Lower lobe of right lung (tissue), 2 donors: ENCODE measurements around the gene AQP12B. TPM values are rescaled to one million over a fixed set of nuclear protein-coding genes. Genes with fewer than 3 reads are reported as not detected.

Experiments used
- ATAC-seq, 2 donors: fragments of 200-7000 bp; cut with Tn5 transposase; one replicate each; pipeline ENCODE4 v1.9.1; 2020 to 2022; ENCODE audit warnings: mild to moderate bottlenecking in 2 of 2, moderate library complexity in 2 of 2
- DNase-seq: peaks from one replicate; pipeline ENCODE4 v3.0.0-alpha.2; 2020
- H3K27ac ChIP-seq: fragments of 200-600 bp; one replicate; pipeline ENCODE4 v1.8.0; 2022
- H3K27me3 ChIP-seq: fragments of 200-600 bp; one replicate; pipeline ENCODE4 v1.8.0; 2022; ENCODE audit warnings: low read depth
- H3K36me3 ChIP-seq: fragments of 200-600 bp; one replicate; pipeline ENCODE4 v1.8.0; 2022; ENCODE audit warnings: mild to moderate bottlenecking
- H3K4me1 ChIP-seq: fragments of 200-600 bp; one replicate; pipeline ENCODE4 v1.8.0; 2022
- H3K4me3 ChIP-seq: fragments of 200-600 bp; one replicate; pipeline ENCODE4 v1.8.0; 2022; ENCODE audit warnings: mild to moderate bottlenecking
- H3K9me3 ChIP-seq: fragments of 200-600 bp; one replicate; pipeline ENCODE4 v1.8.0; 2022
- intact Hi-C: fragments of 100-400 bp; cut with DNase I; formaldehyde crosslinking; loops from one replicate; pipeline ENCODE4 v1.11.0; 2022
- total RNA-seq: library from RNA; stranded (reverse); fragmentation: NEBNext Ultra II Directional; extraction: Animal tissue kit (Norgen Biotek cat#: 25700); gene quantifications from one replicate; pipeline ENCODE4 v1.2.1, GENCODE V29; 2021
- TF ChIP-seq, protein P1 (sequence below): fragments of 200-600 bp; IDR thresholded peaks from one replicate; pipeline ENCODE4 v1.8.0; 2022; ENCODE audit warnings: antibody characterized with exemption, mild to moderate bottlenecking
- donor health status: DM: no; HTN: yes; CAD: no; lungs with severe emphysema.

Gene AQP12B
- total RNA-seq, 1 donor from 2014 or later = not detected

DNA sequence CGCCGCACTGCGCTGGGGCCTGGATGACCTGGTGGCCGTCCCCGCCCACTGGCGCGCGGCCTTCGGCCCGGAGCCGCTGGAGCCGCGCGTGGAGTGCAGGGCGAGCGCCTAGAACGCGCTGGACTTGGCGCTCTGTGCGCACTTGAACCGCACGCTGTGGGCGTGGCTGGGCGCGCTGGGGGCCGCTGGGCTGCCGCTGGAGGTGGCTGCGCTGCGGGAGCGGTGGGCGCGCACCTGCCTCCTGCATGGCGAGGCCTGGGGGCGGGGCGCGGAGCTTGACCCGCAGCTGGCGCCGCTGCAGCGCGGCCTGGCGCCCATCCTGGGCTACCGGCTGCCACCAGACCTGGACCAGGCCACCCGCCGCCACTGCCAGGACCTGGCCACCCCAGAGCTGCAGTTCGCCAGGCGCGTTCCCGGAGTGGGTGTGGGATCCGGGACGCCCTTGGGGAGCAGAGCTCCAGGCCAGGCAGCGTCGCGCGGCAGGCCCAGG is 9.9 kb downstream of the AQP12B start:
- no peaks in the 10 kb centered on the region for H3K9me3 ChIP-seq
- TF ChIP-seq, protein P1, sequence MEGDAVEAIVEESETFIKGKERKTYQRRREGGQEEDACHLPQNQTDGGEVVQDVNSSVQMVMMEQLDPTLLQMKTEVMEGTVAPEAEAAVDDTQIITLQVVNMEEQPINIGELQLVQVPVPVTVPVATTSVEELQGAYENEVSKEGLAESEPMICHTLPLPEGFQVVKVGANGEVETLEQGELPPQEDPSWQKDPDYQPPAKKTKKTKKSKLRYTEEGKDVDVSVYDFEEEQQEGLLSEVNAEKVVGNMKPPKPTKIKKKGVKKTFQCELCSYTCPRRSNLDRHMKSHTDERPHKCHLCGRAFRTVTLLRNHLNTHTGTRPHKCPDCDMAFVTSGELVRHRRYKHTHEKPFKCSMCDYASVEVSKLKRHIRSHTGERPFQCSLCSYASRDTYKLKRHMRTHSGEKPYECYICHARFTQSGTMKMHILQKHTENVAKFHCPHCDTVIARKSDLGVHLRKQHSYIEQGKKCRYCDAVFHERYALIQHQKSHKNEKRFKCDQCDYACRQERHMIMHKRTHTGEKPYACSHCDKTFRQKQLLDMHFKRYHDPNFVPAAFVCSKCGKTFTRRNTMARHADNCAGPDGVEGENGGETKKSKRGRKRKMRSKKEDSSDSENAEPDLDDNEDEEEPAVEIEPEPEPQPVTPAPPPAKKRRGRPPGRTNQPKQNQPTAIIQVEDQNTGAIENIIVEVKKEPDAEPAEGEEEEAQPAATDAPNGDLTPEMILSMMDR = no peak
- ATAC-seq = no peak
- H3K27ac ChIP-seq = no peak overlapping the region
- no peaks in the 10 kb centered on the region for H3K36me3 ChIP-seq
- no peaks in the 10 kb centered on the region for H3K4me1 ChIP-seq
- intact Hi-C loops = no loop called here
- H3K4me3 ChIP-seq = no peak overlapping the region
- H3K27me3 ChIP-seq = peaks cover 17% of the 10 kb centered on the region
- no peak for DNase-seq

DNA sequence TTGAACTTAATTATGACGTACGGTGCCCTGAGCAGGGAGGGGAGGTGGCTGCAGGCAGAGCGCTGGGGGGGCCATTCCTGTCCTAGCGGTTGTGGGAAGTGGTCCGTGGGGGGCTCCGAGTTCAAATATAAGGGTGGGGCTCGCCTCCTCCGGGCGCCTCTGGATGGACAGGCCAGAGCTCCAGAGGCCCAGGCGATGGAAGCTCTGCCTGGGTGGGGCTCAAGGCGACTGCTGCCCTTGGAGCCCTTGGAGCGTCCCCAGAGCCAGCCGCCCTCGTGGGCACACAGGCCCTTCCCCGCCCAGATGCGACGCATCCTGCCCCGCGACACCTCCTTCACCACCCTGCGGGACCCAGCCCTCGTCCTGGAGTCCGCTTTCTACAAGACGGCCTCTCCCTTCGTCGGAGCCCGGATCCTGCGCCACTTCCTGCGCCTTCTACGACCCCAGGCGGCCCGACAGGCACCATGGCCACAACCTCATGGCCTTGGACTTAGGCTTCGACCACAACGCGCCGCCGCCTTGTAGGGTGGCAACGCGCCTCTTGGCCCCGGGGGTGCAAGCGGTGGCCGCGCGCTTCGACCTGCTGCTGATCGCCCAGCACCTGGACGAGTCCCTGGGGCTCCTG is 10.5 kb downstream of the AQP12B start:
- H3K27ac ChIP-seq = no peak overlapping the region
- peaks cover 21% of the 10 kb centered on the region for H3K27me3 ChIP-seq
- H3K4me1 ChIP-seq = no peaks in the 10 kb centered on the region
- no peaks in the 10 kb centered on the region for H3K36me3 ChIP-seq
- DNase-seq (no peak), ATAC-seq (no peak)
- H3K4me3 ChIP-seq = no peak overlapping the region
- TF ChIP-seq, protein P1 = no peak
- intact Hi-C loops = no loop called here
- H3K9me3 ChIP-seq = no peaks in the 10 kb centered on the region

DNA sequence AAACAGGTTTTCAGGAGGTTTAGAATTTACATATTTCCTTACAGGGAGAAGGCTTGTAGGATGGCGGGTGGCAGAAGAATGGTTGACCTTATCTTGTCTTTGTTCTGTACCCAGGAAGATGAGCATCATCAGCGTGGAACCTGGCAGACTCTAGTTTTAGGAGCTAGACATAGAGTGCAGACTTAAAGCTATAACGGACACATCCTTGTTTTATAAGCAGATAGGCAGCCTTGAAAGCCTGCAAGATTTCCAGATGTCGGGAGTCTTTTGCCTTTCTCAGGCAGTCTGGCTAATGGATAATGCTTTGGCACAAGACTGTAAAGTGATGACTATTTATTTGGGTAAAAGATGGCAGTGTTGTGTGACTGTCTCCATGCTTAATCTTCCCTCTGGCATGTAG is 11.7 kb downstream of the AQP12B start:
- H3K9me3 ChIP-seq = no peaks in the 10 kb centered on the region
- DNase-seq (no peak), ATAC-seq (no peak)
- no peaks in the 10 kb centered on the region for H3K4me1 ChIP-seq
- TF ChIP-seq, protein P1 = no peak
- H3K4me3 ChIP-seq = no peak overlapping the region
- no peak overlapping the region for H3K27ac ChIP-seq
- no peaks in the 10 kb centered on the region for H3K36me3 ChIP-seq
- peaks cover 21% of the 10 kb centered on the region for H3K27me3 ChIP-seq
- intact Hi-C loops = no loop called here

DNA sequence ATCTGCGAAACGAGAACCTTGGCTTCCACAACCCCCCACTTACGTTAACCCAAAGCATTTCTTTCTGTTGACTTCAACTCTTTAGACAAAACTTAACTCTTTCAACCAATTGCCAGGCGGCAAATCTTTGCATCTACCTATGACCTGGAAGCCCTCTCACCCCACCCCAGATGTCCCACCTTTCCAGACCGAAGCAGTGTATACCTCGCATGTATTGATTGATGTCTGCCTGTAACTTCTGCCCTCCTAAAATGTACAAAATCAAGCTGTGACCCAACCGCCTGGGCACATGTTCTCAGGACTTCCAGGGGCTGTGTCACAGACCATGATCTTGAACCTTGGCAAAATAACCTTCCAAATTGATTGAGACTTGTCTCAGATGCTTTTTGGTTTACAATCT is 12.3 kb downstream of the AQP12B start:
- peaks cover 21% of the 10 kb centered on the region for H3K27me3 ChIP-seq
- intact Hi-C loops = no loop called here
- no peak overlapping the region for H3K27ac ChIP-seq
- TF ChIP-seq, protein P1 = no peak
- ATAC-seq (no peak), DNase-seq (no peak)
- no peaks in the 10 kb centered on the region for H3K36me3 ChIP-seq
- no peak overlapping the region for H3K4me3 ChIP-seq
- no peaks in the 10 kb centered on the region for H3K4me1 ChIP-seq
- H3K9me3 ChIP-seq = no peaks in the 10 kb centered on the region

DNA sequence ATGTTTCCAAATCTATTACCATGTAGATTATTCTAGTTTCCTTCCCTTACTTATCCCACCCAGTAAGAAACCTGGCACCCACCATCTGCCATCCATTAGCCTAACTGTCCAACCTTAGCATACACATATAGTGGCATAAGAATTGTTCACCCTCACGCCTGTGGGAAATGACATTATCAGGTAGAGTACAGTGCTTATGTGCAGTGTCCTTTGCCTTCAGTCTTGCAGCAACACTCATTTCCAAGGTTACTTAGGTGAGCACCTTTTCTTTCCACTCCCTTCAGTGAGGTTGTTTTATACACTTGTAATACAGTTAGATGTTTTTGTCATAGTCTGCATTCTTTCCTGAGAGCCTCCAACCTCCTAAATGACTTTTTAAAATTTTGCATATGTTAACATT is 18.1 kb downstream of the AQP12B start:
- H3K27ac ChIP-seq = no peak overlapping the region
- intact Hi-C loops = no loop called here
- no peak for DNase-seq
- peaks cover 14% of the 10 kb centered on the region for H3K27me3 ChIP-seq
- TF ChIP-seq, protein P1 = no peak
- no peaks in the 10 kb centered on the region for H3K36me3 ChIP-seq
- no peaks in the 10 kb centered on the region for H3K4me1 ChIP-seq
- no peaks in the 10 kb centered on the region for H3K9me3 ChIP-seq
- no peak for ATAC-seq
- no peak overlapping the region for H3K4me3 ChIP-seq
